Measurements from ENCODE around the gene MROH8. TPM values are rescaled to one million over a fixed set of nuclear protein-coding genes. Genes with fewer than 3 reads are reported as not detected.

Gene MROH8
- total RNA-seq, 4 donors from 2014 or later: 2.2 to 18.0 (median 3.5) TPM

DNA sequence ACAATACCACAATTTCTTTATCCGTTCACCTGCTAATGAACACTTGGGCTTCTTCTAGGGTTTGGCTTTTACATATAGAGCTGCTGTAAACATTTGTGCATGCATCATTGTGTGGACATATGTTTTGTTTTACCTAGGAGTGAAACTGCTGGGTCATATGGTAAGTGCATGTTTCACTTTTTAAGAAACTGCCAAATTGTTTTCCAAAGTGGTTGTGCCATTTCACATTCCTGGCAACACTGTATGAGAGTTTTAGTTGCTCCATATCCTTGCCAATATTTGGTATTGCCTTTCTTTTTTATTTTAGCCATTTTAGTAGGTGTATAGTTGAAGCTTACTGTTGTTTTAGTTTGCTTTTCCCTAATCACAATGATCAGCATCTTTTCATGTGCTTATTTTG is 14.3 kb downstream of the MROH8 start:
- intact Hi-C loops (cut with DNase I; ENCODE audit: low total_unique reads): no loop called here

DNA sequence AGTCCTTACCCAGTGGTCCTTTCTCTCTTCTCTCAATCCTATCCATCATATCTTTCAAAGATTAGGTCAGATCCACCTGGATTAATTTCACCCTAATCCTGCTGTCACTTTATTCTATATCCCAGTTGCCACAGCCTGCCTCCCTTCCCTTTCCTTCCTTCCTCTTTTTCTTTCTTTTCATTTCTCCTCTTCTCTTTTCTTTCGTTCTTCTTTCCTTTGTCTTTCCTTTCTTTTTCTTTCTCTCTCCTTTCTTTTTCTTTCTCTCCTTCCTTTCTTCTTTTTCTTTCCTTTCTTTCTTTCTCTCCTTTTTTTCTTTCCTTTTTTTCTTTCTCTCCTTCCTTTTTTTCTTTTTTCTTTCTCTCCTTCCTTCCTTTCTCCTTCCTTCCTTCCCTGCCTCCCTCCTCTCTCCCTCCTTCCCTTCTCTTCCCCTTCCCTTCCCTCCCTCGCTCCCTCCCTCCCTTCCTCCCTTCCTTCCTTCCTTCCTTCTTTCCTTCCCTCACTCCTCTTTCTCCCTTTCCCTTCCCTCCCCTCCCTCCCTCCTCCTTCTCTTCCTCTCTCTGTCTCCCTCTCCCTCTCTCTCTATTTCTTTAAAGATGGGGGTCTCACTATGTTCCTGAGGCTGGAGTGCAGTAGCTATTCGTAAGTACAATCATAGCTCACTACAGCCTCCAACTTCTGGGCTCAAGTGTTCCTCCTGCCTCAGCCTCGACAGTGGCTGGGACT is 15.4 kb downstream of the MROH8 start:
- TF ChIP-seq POLR2AphosphoS5 (IDR thresholded peaks at IDR 0.05) (no peak), POLR2A (IDR thresholded peaks at IDR 0.05) (no peak), EP300 (IDR thresholded peaks at IDR 0.05; ENCODE audit: low read depth) (no peak)
- TF ChIP-seq, protein P1, sequence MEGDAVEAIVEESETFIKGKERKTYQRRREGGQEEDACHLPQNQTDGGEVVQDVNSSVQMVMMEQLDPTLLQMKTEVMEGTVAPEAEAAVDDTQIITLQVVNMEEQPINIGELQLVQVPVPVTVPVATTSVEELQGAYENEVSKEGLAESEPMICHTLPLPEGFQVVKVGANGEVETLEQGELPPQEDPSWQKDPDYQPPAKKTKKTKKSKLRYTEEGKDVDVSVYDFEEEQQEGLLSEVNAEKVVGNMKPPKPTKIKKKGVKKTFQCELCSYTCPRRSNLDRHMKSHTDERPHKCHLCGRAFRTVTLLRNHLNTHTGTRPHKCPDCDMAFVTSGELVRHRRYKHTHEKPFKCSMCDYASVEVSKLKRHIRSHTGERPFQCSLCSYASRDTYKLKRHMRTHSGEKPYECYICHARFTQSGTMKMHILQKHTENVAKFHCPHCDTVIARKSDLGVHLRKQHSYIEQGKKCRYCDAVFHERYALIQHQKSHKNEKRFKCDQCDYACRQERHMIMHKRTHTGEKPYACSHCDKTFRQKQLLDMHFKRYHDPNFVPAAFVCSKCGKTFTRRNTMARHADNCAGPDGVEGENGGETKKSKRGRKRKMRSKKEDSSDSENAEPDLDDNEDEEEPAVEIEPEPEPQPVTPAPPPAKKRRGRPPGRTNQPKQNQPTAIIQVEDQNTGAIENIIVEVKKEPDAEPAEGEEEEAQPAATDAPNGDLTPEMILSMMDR (IDR thresholded peaks at IDR 0.05): no peak

More for the DNA sequence above, 14.3 kb downstream of the MROH8 start:
- Histone ChIP-seq H3K4me1 (no peaks in the 10 kb centered on the region), H3K9me3 (no peaks in the 10 kb centered on the region), H3K27ac (no peak overlapping the region), H3K4me3 (no peak overlapping the region), H3K27me3 (no peaks in the 10 kb centered on the region), H3K36me3 (no peaks in the 10 kb centered on the region)
- TF ChIP-seq, protein P1 (IDR thresholded peaks at IDR 0.05): no peak
- no peak for TF ChIP-seq POLR2AphosphoS5 (IDR thresholded peaks at IDR 0.05)
- TF ChIP-seq EP300 (IDR thresholded peaks at IDR 0.05; ENCODE audit: low read depth): no peak
- no peak for TF ChIP-seq POLR2A (IDR thresholded peaks at IDR 0.05)
- 100% methylated on average over 1 of the region's 1 CpG for WGBS, 2 donors (ENCODE audit: low coverage in 1 of 2)
- no peak for DNase-seq
- in situ Hi-C loops (cut with MboI; ENCODE audit: low pct_ligation_motif_present in 1 of 4, low pct_unique_long_range_greater_than_20kb in 1 of 4, low sequenced_read_pairs in 3 of 4): no loop called here

DNA sequence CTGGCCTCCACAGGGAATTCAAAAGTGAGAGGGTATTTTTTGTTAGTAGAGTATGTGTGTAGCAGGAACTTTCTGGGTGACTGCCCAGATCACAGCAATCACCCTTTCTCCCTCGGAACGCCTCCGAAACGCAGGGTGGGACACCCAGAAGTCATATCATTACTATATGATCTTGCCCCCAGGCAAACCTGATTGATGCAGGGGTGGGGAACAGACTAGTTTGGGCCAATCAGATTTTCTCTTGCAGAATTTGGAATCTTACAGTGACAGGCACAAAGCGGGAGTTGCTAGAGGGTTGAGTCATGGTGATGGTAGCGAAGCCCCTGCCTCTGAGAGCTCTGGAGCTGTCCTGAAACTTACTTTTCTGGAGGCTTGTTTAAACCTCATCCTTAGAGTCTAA is 16.7 kb downstream of the MROH8 start:
- no peak for DNase-seq
- H3K4me3 ChIP-seq: no peak overlapping the region
- H3K9me3 ChIP-seq: no peaks in the 10 kb centered on the region
- no peaks in the 10 kb centered on the region for H3K36me3 ChIP-seq
- H3K27me3 ChIP-seq: no peaks in the 10 kb centered on the region
- WGBS, 2 donors (ENCODE audit: low coverage in 1 of 2): 76% methylated on average over 2 to 6 of the region's 6 CpGs
- no peaks in the 10 kb centered on the region for H3K4me1 ChIP-seq
- in situ Hi-C loops (cut with MboI; ENCODE audit: low pct_ligation_motif_present in 1 of 4, low pct_unique_long_range_greater_than_20kb in 1 of 4, low sequenced_read_pairs in 3 of 4): no loop called here
- intact Hi-C loops (cut with DNase I; ENCODE audit: low total_unique reads): no loop called here
- H3K27ac ChIP-seq: no peak overlapping the region
- TF ChIP-seq, protein P1 (IDR thresholded peaks at IDR 0.05): no peak
- TF ChIP-seq POLR2AphosphoS5 (IDR thresholded peaks at IDR 0.05) (no peak), EP300 (IDR thresholded peaks at IDR 0.05; ENCODE audit: low read depth) (no peak), POLR2A (IDR thresholded peaks at IDR 0.05) (no peak)

More for the DNA sequence above, 15.4 kb downstream of the MROH8 start:
- intact Hi-C loops (cut with DNase I; ENCODE audit: low total_unique reads) (no loop called here), in situ Hi-C loops (cut with MboI; ENCODE audit: low pct_ligation_motif_present in 1 of 4, low pct_unique_long_range_greater_than_20kb in 1 of 4, low sequenced_read_pairs in 3 of 4) (no loop called here)
- Histone ChIP-seq H3K4me3 (no peak overlapping the region), H3K36me3 (no peaks in the 10 kb centered on the region), H3K4me1 (no peaks in the 10 kb centered on the region), H3K27ac (no peak overlapping the region), H3K27me3 (no peaks in the 10 kb centered on the region), H3K9me3 (no peaks in the 10 kb centered on the region)
- 83 to 91% methylated on average over 3 to 4 of the region's 4 CpGs for WGBS, 2 donors (ENCODE audit: low coverage in 1 of 2)
- no peak for DNase-seq

DNA sequence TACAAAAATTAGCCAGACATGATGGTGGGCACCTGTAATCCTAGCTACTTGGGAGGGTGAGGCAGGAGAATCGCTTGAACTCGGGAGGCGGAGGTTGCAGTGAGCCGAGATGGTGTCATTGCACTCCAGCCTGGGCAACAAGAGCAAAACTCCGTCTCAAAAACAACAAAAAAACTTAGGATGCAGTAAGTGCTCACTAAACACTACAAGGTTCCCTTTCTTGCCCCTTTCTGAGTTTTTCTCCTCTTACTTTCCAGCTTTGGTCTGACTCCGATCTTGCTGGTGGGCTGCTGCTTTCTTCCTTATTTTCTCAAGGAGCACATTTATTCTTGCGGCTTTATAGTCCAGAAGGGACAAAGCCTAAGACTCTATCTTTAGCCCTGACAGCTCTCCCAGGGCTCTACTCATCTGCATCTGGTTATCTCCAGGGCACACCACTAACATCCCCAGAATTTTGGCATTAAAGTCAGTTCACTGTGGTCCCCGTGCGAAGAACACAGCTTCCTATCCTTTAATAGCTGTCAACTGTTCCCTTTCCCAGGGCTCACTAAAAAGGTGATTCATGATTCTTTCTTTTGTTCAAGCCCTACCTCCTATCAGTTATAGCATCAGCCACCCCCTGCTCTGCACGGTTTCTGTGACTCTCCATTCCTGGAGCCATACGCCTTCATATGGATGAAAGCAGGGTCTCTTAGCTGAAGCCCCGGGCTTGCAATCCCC is 17.4 kb downstream of the MROH8 start:
- no peaks in the 10 kb centered on the region for H3K27me3 ChIP-seq
- no peaks in the 10 kb centered on the region for H3K4me1 ChIP-seq
- H3K27ac ChIP-seq: no peak overlapping the region
- H3K4me3 ChIP-seq: no peak overlapping the region
- in situ Hi-C loops (cut with MboI; ENCODE audit: low pct_ligation_motif_present in 1 of 4, low pct_unique_long_range_greater_than_20kb in 1 of 4, low sequenced_read_pairs in 3 of 4): no loop called here
- no peaks in the 10 kb centered on the region for H3K9me3 ChIP-seq
- DNase-seq: no peak
- no peaks in the 10 kb centered on the region for H3K36me3 ChIP-seq
- TF ChIP-seq POLR2AphosphoS5 (IDR thresholded peaks at IDR 0.05) (no peak), EP300 (IDR thresholded peaks at IDR 0.05; ENCODE audit: low read depth) (no peak), POLR2A (IDR thresholded peaks at IDR 0.05) (no peak)
- TF ChIP-seq, protein P1 (IDR thresholded peaks at IDR 0.05): no peak
- WGBS, 2 donors (ENCODE audit: low coverage in 1 of 2): 76 to 80% methylated on average over 10 to 12 of the region's 12 CpGs
- intact Hi-C loops (cut with DNase I; ENCODE audit: low total_unique reads): no loop called here

Data from transverse colon (tissue), 4 donors.